Uterus (tissue), 2 donors: Measurements from ENCODE around the gene EXOSC7.

Experiments
- POLR2A ChIP-seq, 2 donors: fragments of 450-650 bp; IDR thresholded peaks; one replicate each; pipeline ENCODE4 v1.6.1; 2016; ENCODE audit warnings: antibody characterized with exemption in 2 of 2, mild to moderate bottlenecking in 1 of 2, moderate library complexity in 1 of 2
- TF ChIP-seq, protein P1 (sequence below), 4 experiments: fragments of 200-600 bp in 2 of 4; fragments of 450-650 bp in 2 of 4; sonication (generic) in 2 of 4; IDR thresholded peaks; one replicate each; pipeline ENCODE4 v1.5.1; 2016 to 2019; ENCODE audit warnings: antibody characterized with exemption in 4 of 4, mild to moderate bottlenecking in 2 of 4, moderate library complexity in 1 of 4

DNA sequence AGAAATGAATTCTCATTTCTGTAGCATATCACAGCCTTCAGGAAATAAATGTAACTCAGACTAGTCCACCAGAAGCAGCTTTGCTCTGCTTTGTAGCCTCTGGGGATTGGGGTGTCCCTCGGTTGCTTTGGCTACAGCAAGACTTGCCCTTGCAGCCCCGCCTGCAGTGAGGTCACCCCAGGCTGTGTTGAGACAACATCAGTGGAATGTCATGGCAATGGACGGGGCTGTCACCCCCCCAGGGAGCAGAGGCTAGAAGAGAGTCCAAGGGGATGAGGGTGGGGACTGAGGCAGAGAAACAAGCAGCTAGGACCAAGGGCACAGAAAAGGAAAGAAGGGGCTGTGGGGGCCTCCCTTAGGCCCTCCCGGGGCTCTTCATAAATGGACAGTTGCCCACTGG lies 50.9 kb downstream of the EXOSC7 start:
- TF ChIP-seq, protein P1, sequence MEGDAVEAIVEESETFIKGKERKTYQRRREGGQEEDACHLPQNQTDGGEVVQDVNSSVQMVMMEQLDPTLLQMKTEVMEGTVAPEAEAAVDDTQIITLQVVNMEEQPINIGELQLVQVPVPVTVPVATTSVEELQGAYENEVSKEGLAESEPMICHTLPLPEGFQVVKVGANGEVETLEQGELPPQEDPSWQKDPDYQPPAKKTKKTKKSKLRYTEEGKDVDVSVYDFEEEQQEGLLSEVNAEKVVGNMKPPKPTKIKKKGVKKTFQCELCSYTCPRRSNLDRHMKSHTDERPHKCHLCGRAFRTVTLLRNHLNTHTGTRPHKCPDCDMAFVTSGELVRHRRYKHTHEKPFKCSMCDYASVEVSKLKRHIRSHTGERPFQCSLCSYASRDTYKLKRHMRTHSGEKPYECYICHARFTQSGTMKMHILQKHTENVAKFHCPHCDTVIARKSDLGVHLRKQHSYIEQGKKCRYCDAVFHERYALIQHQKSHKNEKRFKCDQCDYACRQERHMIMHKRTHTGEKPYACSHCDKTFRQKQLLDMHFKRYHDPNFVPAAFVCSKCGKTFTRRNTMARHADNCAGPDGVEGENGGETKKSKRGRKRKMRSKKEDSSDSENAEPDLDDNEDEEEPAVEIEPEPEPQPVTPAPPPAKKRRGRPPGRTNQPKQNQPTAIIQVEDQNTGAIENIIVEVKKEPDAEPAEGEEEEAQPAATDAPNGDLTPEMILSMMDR (IDR thresholded peaks at IDR 0.05) = no peak
- TF ChIP-seq POLR2A (IDR thresholded peaks at IDR 0.05) = no peak
